HG02885 (cell line): Measurements from ENCODE around the gene TBC1D9.
"Not testable (repeated sequence)": the region's sequence is repeated elsewhere in the genome, so short reads cannot be mapped to it uniquely, and the experiment has no call there.

Experiments used
- ATAC-seq: cut with Tn5 transposase; IDR thresholded peaks from one replicate; pipeline ENCODE4 v1.9.1; 2021; ENCODE audit warnings: mild to moderate bottlenecking; ENCODE audit not compliant: unreplicated experiment, poor library complexity

Gene TBC1D9

DNA sequence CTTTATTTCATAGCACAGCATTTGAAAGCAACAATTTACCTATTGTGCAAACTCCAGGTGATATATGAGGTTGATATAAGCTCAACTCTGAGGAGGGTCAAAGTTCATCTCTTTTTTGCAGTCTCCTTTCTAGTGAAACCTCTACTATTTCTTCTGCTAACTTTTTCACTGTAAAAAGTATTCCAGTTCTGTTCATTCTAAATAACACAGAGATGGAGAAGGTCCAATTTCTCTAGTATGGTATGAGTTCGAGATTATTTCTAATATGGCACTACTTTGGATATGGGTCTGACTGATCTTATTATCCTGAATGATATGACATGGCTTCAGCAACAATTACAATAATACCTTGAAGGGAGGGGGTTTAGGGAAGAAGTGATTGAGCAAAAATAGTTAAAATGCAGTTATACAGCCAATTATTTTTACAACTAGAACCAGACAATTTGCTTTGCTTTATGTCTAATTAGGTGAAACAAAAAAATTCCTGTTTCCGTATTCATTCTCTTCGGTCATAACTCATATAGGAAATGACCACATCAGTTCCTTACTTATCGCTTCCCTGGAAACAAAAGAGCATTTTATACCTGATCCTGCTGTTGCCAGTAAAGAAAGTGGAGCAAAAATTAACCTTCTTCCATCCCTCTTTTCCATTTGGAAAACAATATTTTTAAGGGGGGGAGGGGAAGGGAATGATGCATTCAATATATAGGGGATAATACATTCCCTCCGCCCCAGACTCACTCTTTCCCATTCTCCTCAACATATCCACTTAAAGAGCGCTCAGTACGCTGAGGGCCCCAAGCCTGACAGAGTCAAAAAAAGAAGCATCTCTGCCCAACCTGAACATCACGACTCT is 1.0 kb downstream of the TBC1D9 start:
- no peak for ATAC-seq

- no peak for ATAC-seq
These were observed 2.9 kb downstream of the TBC1D9 start for GRCh38 chr4:140753329-140753728.

DNA sequence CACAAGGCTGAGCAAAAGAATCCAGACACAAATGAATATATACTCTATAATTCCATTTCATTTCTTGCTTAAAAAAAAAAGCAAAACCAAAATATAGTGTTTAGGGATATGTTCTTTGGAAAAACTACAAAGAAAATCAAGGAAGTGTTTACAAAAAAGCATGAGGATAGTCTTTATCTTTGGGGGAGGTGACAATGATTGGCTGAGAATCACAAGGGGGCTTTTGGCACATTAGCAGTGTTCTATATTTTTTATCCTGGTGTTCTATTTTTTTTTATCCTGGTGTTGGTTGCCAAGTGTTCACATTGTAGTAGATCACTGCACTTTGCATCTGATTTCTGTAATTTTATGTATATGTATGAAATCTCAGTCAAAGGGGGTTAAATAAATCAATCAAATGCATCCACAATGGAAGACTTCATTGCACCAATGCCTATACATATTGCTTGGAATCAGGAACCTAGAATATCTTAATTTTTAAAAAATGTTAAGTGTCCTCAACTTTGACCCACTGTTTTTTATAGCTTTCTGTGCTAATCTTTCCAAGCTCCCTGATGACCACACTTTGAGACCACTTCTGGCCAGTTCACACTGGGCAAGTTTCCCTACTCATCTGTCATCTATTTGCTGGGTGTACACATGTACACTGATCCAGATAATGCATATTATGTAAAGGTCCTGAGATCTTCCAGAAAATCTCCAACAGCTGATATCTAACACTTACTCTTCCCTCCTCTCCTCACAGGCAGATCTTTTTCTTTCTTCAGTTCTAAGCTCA is 3.7 kb downstream of the TBC1D9 start:
- ATAC-seq, result no peak

GRCh38 chr4:140750470-140750869 is 5.7 kb downstream of the TBC1D9 start:
- ATAC-seq, result no peak

- no peak for ATAC-seq
These were observed 8.0 kb downstream of the TBC1D9 start for GRCh38 chr4:140748171-140748570.

- ATAC-seq, result not testable (repeated sequence)
These were observed 9.6 kb downstream of the TBC1D9 start for GRCh38 chr4:140746546-140746945.

DNA sequence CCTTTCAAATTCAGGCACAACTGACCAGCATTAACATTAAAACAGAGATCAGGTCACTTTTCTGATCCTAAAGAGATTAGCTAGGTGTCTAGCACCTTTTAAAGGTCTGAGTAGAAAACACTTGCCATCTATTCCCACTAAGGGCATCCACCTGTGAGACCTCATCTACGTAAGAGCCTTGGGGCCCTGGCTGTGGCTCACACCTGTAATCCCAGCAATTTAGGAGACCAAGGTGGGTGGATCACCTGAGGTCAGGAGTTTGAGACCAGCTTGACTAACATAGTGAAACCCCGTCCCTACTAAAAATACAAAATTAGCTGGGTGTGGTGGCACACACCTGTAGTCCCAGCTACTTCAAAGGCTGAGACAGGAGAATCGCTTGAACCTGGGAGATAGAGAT is 11.8 kb downstream of the TBC1D9 start:
- no peak for ATAC-seq

DNA sequence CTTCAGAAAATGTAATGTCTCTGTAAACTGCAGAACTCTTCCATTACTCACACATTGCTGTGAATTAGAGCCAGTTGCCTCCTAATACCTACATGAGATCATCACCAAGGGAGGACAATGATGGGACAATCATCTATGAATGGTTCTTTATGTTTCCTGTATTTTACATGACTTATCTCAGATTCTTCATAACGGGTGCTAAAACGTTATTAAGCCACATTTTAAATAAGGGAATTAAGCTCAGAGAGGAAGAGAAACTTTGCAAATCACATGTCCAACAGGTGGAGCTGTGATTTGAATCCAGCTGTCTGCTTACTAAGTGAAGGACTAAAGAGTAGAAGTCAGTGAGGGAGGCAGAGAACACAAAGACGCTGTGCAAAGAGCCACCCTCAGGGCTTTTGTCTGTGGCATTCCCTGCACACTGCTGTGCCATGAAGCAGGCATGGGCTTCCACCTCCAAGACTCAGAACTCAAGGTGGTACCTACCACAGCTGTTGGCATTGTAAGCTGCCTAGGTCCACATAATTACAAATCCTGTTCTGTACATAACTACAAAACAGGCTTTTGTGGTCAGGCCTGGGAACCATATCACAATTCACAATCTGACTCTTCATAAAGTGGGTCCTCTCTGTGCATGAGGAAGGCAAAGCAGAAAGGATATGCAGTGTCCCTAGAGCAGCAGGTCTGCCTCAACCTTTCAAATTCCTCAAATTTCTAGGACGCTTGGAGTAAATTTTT is 12.8 kb downstream of the TBC1D9 start:
- ATAC-seq, result peak; percentile 80

DNA sequence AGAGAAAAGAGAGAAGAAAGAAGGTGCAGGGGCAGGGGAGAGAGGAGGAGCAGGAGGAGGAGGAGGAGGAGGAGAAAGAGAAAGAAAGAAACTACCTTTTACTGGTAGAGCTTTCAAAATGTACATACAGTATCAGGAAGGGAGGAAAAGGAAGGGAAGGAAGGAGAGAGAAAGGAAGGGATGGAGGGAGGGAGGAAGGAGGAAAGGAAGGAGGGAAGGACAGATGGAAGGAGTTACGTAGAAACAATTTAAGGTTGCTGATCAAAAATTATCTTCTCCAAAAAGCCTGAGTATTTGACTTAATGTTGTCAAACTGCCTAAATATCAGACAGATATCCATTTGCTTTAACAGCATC is 13.4 kb downstream of the TBC1D9 start:
- peak; percentile 22 for ATAC-seq

DNA sequence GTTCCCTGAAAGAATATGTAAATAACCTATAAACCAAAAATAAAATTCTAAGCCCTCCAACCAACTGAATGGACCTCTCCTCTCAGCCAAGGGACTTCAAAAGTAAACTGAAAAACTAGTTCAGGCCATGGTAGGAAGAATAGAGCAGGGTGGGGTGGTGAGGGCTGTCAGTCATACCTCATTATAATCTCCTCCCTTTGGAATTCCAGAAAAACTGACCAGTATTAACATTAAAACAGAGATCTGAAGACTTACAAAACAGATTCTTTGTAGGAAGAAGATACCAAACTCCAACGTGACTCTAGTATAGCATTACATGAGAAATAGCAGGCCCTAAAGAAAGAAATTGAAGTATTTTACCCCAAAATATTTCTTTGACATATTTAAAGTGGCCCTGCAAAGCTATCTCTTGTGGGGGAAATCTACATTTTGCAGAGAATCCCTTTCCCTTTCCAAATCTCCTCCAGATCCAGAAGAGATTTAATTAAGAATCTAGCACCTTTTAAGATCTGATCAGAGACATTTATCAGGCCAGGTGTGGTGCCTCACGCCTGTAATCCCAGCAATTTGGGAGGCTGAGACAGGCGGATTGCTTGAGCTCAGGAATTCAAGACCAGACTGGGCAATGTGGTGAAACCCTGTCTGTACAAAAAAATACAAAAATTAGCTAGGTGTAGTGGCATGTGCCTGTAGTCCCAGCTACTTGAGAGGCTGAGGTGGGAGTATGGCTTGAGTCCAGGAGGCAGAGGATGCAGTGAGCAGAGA is 15.1 kb downstream of the TBC1D9 start:
- ATAC-seq, result no peak

GRCh38 chr4:140740422-140740821 is 15.8 kb downstream of the TBC1D9 start:
- ATAC-seq, result no peak

DNA sequence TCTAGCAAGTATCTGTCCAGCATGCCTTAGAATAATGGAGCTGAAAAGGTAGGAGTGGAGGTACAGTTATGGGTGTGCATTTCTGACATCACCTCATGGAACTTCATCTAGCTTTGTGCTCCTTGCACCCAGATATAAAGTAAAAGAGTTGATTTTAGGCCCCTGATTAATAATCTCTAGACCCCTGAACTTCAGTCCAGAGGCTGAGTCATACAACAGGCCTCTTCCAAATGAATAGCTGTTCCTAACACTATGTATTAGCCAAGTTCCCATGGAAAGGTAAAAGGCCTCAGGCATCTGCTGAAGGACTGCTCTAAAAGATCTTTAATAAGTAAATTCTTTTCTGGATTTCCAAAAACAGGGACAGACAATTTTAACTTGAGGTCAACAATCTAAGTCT is 16.2 kb downstream of the TBC1D9 start:
- no peak for ATAC-seq

GRCh38 chr4:140738139-140738538 is 18.0 kb downstream of the TBC1D9 start:
- no peak for ATAC-seq

DNA sequence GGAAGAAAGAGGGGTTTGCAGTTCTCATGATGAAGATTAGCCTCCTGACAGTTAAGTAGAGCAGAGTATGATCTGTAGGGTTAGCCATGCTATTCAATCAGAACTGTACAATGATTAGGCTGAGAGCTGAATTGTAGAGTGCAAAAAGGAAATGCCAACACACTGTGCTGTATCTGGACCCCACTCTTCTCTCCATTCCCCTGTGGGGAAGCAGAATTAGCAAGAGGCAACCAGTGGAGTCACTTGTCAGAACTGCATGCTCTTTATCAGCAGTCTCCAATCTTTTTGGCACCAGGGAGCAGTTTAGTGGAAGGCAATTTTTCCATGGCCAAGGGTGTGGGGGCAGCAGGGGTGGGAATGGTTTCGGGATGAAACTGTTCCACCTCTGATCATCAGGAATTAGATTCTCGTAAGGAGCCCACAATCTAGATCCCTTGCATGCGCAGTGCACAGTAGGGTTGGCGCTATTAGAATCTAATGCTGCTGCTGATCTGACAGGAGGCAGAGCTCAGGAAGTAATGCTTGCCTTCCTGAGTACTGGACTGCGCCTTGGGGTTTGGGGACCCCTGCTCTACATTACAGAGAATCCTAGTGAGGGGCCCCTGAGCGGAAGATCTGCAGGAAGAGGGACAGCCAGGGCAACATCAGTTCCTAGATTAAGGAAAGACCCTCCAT is 19.4 kb downstream of the TBC1D9 start:
- no peak for ATAC-seq

DNA sequence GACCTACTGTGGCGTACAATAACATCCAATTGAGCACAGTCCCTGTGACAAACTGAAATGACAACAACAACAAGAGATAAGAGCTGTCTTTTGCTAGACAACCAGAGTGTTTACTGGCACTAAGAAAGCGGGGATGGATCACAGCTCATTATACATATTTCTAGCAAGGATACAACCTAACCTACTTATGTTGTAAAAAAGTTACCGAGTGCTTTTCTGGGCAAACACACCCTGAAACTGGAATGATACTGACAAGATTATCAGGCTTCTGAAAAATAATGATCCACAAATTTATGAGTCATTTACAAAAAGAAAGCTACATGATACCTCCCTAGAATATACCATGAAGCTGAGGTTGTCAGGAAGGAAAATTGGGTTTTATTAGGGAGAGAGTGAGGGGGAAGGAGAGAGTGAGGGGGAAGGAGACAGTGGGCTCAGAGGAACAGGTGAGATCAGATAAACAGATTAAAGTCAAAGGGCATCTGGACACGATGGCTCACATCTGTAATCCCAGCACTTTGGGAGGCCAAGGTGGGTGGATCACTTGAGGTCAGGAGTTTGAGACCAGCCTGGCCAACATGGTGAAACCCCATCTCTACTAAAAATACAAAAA is 20.3 kb downstream of the TBC1D9 start:
- no peak for ATAC-seq

DNA sequence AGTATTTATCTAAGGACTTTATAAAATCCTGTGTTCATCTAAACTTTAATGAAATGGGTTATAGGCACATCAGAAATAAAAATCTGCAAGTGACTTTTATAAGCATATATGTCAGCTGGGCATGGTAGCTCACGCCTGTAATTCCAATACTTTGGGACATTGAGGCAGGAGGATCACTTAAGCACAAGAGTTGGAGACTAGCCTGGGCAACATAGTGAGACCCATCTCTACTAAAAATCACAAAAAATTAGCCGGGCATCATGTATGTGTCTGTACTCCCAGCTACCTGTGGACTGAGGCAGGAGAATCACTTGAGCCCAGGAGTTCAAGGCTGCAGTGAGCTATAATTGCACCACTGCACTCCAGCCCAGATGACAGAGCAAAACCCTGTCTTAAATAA is 20.9 kb downstream of the TBC1D9 start:
- no peak for ATAC-seq

DNA sequence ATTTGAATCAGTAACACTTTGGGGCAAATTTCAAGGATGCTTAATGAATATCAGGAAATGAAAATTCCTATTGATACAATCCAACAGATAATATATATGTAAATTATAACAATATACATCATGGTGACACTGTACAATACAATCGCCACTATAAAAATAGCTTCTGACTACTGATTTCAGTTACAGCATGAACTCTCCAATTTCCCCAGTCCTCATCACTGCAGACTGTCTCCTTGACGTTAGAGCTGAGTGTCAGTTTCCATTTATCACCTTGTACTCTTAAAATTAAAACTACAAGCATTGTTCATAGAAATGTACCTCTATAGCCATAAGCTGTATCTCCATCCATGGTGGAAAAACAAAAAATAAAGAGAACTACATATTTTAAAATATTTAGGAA is 23.4 kb downstream of the TBC1D9 start:
- ATAC-seq, result no peak

DNA sequence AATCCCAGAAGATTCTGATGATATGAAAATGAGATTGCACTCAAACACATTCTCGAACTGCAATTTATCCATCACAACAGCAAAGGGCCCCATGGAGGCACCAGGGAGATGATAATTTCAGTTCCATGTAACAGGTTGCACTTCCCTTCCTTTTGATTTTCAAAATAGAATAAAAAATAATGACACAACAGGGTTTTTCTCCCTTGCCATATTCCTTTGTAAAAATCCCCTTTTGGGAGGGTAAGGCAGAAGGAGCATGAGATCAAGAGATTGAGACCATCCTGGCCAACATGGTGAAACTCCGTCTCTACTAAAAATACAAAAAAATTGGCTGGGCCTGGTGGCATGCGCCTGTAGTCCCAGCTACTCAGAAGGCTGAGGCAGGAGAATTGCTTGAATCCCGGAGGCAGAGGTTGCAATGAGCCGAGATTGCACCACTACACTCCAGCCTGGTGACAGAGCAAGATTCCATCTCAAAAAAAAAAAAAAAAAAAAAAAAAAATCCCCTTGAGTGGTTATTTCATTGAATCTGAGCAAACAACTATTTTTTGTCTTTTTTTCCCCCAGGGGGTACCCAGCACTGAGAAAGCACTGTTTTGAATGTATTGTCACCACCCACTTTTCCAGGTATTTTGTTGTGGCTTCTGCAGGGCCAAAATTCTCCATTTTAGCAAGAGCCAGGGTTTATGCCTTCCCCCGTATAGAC is 26.7 kb downstream of the TBC1D9 start:
- no peak for ATAC-seq
